GM12878 (cell line): ENCODE measurements around the gene EVX2. TPM values are rescaled to one million over a fixed set of nuclear protein-coding genes. Genes with fewer than 3 reads are reported as not detected.

Experiments
- ATAC-seq: fragments of 200-7000 bp; cut with Tn5 transposase; 3 replicates; pipeline ENCODE4 v1.9.1; 2020; ENCODE audit warnings: mild to moderate bottlenecking, moderate library complexity
- BruUV-seq: library from RNA; stranded (reverse); fragments of 400-500 nt; replicated peaks from 2 replicates; lab custom pipeline; 2021; lab: Mats Ljungman, UMichigan
- CTCF ChIA-PET: fragments of 300-600 bp; sonication (Branson Sonifier 250); formaldehyde crosslinking; extraction: SDS; loops from one replicate; lab custom pipeline; 2021; ENCODE audit warnings: inconsistent platforms; lab: Yijun Ruan, JAX
- POLR2A ChIA-PET: fragments of 350-600 bp; formaldehyde crosslinking; extraction: SDS; loops from one replicate; lab custom pipeline; 2021; ENCODE audit warnings: inconsistent platforms; lab: Charles Lee
- RAD21 ChIA-PET: fragments of 300-600 bp; sonication (Branson Sonifier 250); formaldehyde crosslinking; loops from one replicate; lab custom pipeline; 2023; ENCODE audit warnings: antibody characterized with exemption; ENCODE audit not compliant: unreplicated experiment; lab: Charles Lee
- SMC1A ChIA-PET: fragments of 300-600 bp; sonication (Branson Sonifier 250); formaldehyde crosslinking; loops from one replicate; lab custom pipeline; 2023; ENCODE audit not compliant: unreplicated experiment, uncharacterized antibody; lab: Charles Lee
- DNase-seq: peaks from one replicate; pipeline ENCODE4 v3.0.0-alpha.2; 2011; ENCODE audit warnings: low read depth, low spot score
- FAIRE-seq: peaks from 3 replicates; lab custom pipeline; 2011; peaks lifted over from hg19 to GRCh38; lab: Jason Lieb, UNC
- H2AFZ ChIP-seq: 2 replicates; pipeline ENCODE4 v1.6.0; 2011; ENCODE audit warnings: low read depth, low read length, control low read depth; ENCODE audit not compliant: control insufficient read depth
- H3K27ac ChIP-seq: 2 replicates; pipeline ENCODE4 v1.5.1; 2011; ENCODE audit warnings: control low read depth; ENCODE audit not compliant: control insufficient read depth, insufficient read depth
- H3K27me3 ChIP-seq, 2 experiments: replicated peaks in 1 of 2; 2 replicates each; pipeline versions ENCODE4 v1.6.0 to v1.6.1; 2011; ENCODE audit warnings: low read length in 1 of 2; ENCODE audit not compliant: control insufficient read depth in 2 of 2, insufficient read depth in 2 of 2
- H3K36me3 ChIP-seq, 2 experiments: 2 replicates each; pipeline ENCODE4 v1.5.1; 2011; ENCODE audit warnings: low read length in 1 of 2; ENCODE audit not compliant: control insufficient read depth in 2 of 2, insufficient read depth in 2 of 2
- H3K4me1 ChIP-seq: 2 replicates; pipeline ENCODE4 v1.6.1; 2011; ENCODE audit warnings: mild to moderate bottlenecking, low read length, moderate library complexity, mixed read lengths; ENCODE audit not compliant: control insufficient read depth, insufficient read depth
- H3K4me2 ChIP-seq: 2 replicates; pipeline ENCODE4 v1.6.0; 2011; ENCODE audit warnings: control low read depth; ENCODE audit not compliant: control insufficient read depth, insufficient read depth
- H3K4me3 ChIP-seq: fragments of 200-600 bp; sonication (generic); 2 replicates; pipeline ENCODE4 v1.5.1; 2016
- H3K79me2 ChIP-seq: 2 replicates; pipeline ENCODE4 v1.6.0; 2011; ENCODE audit warnings: low read length; ENCODE audit not compliant: control insufficient read depth, insufficient read depth
- H3K9ac ChIP-seq: 2 replicates; pipeline ENCODE4 v1.8.0; 2011; ENCODE audit warnings: low read length, control low read depth, mixed read lengths; ENCODE audit not compliant: control insufficient read depth, insufficient read depth
- H3K9me3 ChIP-seq: replicated peaks from 3 replicates; pipeline ENCODE4 v1.5.1; 2011; ENCODE audit warnings: mild to moderate bottlenecking, low read length; ENCODE audit not compliant: control insufficient read depth, insufficient read depth
- H4K20me1 ChIP-seq: 2 replicates; pipeline ENCODE4 v1.6.0; 2011; ENCODE audit not compliant: control insufficient read depth, insufficient read depth
- CEBPB ChIP-seq, 2 experiments: fragments of 150-350 bp in 1 of 2; IDR thresholded peaks; 2 replicates each; pipeline ENCODE4 v1.6.1; 2012 to 2014; ENCODE audit warnings: low read depth in 2 of 2, low read length in 2 of 2, borderline replicate concordance in 1 of 2, inconsistent platforms in 1 of 2
- NR2F1 ChIP-seq: fragments of 450-650 bp; conservative IDR thresholded peaks from 2 replicates; pipeline ENCODE4 v1.6.1; 2017; ENCODE audit warnings: mild to moderate bottlenecking
- PAX5 ChIP-seq: IDR thresholded peaks from 2 replicates; pipeline ENCODE4 v1.6.1; 2011; ENCODE audit warnings: low read depth, low read length, borderline replicate concordance
- POLR2AphosphoS2 ChIP-seq: IDR thresholded peaks from 2 replicates; pipeline ENCODE4 v1.6.1; 2011; ENCODE audit warnings: low read depth, mild to moderate bottlenecking, low read length, improper control_type of control experiment, moderate library complexity
- POU2F2 ChIP-seq: IDR thresholded peaks from 3 replicates; pipeline ENCODE4 v1.6.1; 2011; ENCODE audit warnings: low read depth, mild to moderate bottlenecking, low read length, borderline replicate concordance
- RAD21 ChIP-seq: IDR thresholded peaks from 2 replicates; pipeline ENCODE4 v1.6.1; 2011; ENCODE audit warnings: mild to moderate bottlenecking, low read depth, low read length, moderate library complexity; ENCODE audit not compliant: insufficient read depth
- RAD51 ChIP-seq: fragments of 450-650 bp; IDR thresholded peaks from 2 replicates; pipeline ENCODE4 v1.6.1; 2016; ENCODE audit warnings: moderate library complexity, mild to moderate bottlenecking, inconsistent platforms
- TCF7 ChIP-seq: IDR thresholded peaks from 2 replicates; pipeline ENCODE4 v1.6.1; 2014; ENCODE audit warnings: antibody characterized with exemption, borderline replicate concordance
- ZNF207 ChIP-seq: fragments of 450-650 bp; IDR thresholded peaks from 2 replicates; pipeline ENCODE4 v1.6.1; 2014; ENCODE audit warnings: antibody characterized with exemption, mild to moderate bottlenecking, borderline replicate concordance
- WGBS: methylation state at CpG from one replicate; pipeline ENCODE4 v1.1.6; 2016; ENCODE audit warnings: low lambda C conversion rate; ENCODE audit not compliant: insufficient replicate concordance, insufficient coverage; ENCODE audit errors: missing lambda C conversion rate; 5-methylcytosine and 5-hydroxymethylcytosine counted together
- in situ Hi-C: fragments of 300-500 bp; cut with MboI; formaldehyde crosslinking; loops from 9 replicates; pipeline ENCODE4 v1.14.3; 2018; ENCODE audit warnings: mixed read lengths
- intact Hi-C: fragments of 100-400 bp; cut with micrococcal nuclease; formaldehyde crosslinking; loops from one replicate; pipeline ENCODE4 v1.14.2; 2022; ENCODE audit not compliant: unreplicated experiment
- polyA plus RNA-seq, 11 experiments: library from polyadenylated mRNA; depleted of rRNA in 4 of 11; unstranded in 6 of 11; stranded (reverse) in 5 of 11; fragments of >200 nt; fragmentation: Nextera tagmentation in 4 of 11; fragmentation: Illumina TruSeq in 1 of 11; extraction: Ambion mirVana in 4 of 11; extraction: Trizol in 1 of 11; gene quantifications; 1 replicate in 1 of 11; 2 replicates in 10 of 11; pipeline versions ENCODE4 v1.2.1 to v1.2.3, GENCODE V29; 2011 to 2016; ENCODE audit warnings: inconsistent platforms in 2 of 11, missing spikeins in 2 of 11, low read depth in 1 of 11
- total RNA-seq, 4 experiments: library from RNA; depleted of rRNA in 3 of 4; stranded (reverse); fragments of >200 nt in 3 of 4; fragmentation: Illumina TruSeq in 1 of 4; extraction: Trizol in 1 of 4; gene quantifications; 2 replicates each; pipeline versions ENCODE4 v1.2.1 to v1.2.3, GENCODE V29; 2013 to 2021
- TF ChIP-seq, protein P1 (sequence below): IDR thresholded peaks from 2 replicates; pipeline ENCODE4 v1.6.1; 2012; ENCODE audit warnings: improper control_type of control experiment, low read depth, low read length; ENCODE audit not compliant: insufficient replicate concordance
- TF ChIP-seq, protein P2 (sequence below): fragments of 450-650 bp; formaldehyde crosslinking; IDR thresholded peaks from 2 replicates; pipeline ENCODE4 v1.5.0; 2022; ENCODE audit warnings: mild to moderate bottlenecking, missing genetic modification characterization

EVX2 gene
- total and polyA plus RNA-seq, 10 of the 15 experiments (the other 5 are each of a cell fraction or from before 2014, with no cell fraction given), result not detected

DNA sequence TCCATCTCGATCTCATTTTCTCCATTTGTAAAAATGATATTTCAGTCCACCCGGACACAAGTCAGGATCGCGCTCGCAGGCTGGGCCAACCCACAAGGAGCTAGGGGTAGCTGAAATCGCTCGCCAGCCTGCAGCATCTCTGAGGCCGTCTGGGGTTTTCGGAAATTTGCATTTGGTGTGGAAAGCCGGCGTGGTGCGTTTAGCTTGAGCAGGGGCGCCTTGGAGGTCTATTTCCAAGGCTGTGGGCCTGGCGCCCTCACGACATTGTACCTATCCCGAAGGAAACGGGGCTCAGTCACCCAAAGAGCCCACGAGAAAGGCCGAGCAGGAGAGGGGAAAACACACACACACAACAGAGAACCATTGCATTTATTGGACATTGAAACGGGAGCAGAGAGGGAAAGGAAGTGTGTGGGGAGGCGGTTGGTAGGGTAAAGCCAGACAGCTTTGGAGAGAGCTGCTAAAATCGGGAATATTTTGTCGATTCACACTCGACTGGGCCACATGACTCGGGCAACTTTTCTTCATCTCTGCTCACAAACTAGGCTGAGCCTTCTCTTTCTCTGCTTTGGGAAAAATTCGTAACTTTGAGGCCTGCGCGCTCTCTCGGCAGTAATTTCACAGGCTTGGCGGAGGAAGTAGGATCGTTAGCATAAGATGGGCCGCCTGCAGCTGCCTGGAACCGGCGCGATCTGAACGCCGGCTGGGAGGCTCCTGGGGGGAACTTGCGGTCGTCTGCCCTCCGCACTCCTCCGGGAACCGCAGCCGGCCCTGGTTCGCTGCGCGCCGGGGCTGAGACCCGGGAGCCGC is 44.6 kb upstream of the EVX2 start:
- Histone ChIP-seq H2AFZ (no peak overlapping the region), H3K9ac (no peak overlapping the region), H3K27me3 (peaks cover 8 to 32% of the 10 kb centered on the region in 2 experiments), H3K79me2 (no peaks in the 10 kb centered on the region), H3K27ac (no peak overlapping the region), H3K4me3 (no peak overlapping the region), H4K20me1 (no peaks in the 10 kb centered on the region), H3K9me3 (peaks cover 1% of the 10 kb centered on the region; the same call in 2 of the 3 replicates), H3K4me2 (no peak overlapping the region), H3K36me3 (no peaks in the 10 kb centered on the region), H3K4me1 (no peaks in the 10 kb centered on the region)
- in situ Hi-C loops, result loop anchor here (5.0 to 25.0 kb wide), 4 partner anchors 509 to 1209 kb away; no protein-coding TSS in a partner anchor
- WGBS, result 39% methylated on average over 49 of the region's 49 CpGs
- TF ChIP-seq, protein P1, sequence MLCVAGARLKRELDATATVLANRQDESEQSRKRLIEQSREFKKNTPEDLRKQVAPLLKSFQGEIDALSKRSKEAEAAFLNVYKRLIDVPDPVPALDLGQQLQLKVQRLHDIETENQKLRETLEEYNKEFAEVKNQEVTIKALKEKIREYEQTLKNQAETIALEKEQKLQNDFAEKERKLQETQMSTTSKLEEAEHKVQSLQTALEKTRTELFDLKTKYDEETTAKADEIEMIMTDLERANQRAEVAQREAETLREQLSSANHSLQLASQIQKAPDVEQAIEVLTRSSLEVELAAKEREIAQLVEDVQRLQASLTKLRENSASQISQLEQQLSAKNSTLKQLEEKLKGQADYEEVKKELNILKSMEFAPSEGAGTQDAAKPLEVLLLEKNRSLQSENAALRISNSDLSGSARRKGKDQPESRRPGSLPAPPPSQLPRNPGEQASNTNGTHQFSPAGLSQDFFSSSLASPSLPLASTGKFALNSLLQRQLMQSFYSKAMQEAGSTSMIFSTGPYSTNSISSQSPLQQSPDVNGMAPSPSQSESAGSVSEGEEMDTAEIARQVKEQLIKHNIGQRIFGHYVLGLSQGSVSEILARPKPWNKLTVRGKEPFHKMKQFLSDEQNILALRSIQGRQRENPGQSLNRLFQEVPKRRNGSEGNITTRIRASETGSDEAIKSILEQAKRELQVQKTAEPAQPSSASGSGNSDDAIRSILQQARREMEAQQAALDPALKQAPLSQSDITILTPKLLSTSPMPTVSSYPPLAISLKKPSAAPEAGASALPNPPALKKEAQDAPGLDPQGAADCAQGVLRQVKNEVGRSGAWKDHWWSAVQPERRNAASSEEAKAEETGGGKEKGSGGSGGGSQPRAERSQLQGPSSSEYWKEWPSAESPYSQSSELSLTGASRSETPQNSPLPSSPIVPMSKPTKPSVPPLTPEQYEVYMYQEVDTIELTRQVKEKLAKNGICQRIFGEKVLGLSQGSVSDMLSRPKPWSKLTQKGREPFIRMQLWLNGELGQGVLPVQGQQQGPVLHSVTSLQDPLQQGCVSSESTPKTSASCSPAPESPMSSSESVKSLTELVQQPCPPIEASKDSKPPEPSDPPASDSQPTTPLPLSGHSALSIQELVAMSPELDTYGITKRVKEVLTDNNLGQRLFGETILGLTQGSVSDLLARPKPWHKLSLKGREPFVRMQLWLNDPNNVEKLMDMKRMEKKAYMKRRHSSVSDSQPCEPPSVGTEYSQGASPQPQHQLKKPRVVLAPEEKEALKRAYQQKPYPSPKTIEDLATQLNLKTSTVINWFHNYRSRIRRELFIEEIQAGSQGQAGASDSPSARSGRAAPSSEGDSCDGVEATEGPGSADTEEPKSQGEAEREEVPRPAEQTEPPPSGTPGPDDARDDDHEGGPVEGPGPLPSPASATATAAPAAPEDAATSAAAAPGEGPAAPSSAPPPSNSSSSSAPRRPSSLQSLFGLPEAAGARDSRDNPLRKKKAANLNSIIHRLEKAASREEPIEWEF, result no peak
- TF ChIP-seq POLR2AphosphoS2 (no peak), RAD21 (no peak), RAD51 (no peak), TCF7 (no peak), NR2F1 (no peak), PAX5 (no peak), CEBPB (IDR thresholded peaks at IDR 0.05; ENCODE audit: borderline replicate concordance in 1 of 2, low read depth in 2 of 2, low read length in 2 of 2) (no peak), POU2F2 (no peak), ZNF207 (no peak)
- TF ChIP-seq, protein P2, sequence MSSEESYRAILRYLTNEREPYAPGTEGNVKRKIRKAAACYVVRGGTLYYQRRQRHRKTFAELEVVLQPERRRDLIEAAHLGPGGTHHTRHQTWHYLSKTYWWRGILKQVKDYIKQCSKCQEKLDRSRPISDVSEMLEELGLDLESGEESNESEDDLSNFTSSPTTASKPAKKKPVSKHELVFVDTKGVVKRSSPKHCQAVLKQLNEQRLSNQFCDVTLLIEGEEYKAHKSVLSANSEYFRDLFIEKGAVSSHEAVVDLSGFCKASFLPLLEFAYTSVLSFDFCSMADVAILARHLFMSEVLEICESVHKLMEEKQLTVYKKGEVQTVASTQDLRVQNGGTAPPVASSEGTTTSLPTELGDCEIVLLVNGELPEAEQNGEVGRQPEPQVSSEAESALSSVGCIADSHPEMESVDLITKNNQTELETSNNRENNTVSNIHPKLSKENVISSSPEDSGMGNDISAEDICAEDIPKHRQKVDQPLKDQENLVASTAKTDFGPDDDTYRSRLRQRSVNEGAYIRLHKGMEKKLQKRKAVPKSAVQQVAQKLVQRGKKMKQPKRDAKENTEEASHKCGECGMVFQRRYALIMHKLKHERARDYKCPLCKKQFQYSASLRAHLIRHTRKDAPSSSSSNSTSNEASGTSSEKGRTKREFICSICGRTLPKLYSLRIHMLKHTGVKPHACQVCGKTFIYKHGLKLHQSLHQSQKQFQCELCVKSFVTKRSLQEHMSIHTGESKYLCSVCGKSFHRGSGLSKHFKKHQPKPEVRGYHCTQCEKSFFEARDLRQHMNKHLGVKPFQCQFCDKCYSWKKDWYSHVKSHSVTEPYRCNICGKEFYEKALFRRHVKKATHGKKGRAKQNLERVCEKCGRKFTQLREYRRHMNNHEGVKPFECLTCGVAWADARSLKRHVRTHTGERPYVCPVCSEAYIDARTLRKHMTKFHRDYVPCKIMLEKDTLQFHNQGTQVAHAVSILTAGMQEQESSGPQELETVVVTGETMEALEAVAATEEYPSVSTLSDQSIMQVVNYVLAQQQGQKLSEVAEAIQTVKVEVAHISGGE (CRISPR knock-in tag), result no peak
- ATAC-seq (no peak), FAIRE-seq (no peak), DNase-seq (no peak)
- CTCF ChIA-PET, result interaction anchor here (0.6 to 4.3 kb wide), 16 partner anchors 12 to 1033 kb away, joined by 3 to 79 read pairs (median 20); no protein-coding TSS in a partner anchor
- no TSS peak for BruUV-seq
- POLR2A ChIA-PET, result no interaction called here
- intact Hi-C loops, result loop anchor here (5.0 kb wide), 2 partner anchors 689 to 1034 kb away; no protein-coding TSS in a partner anchor
- RAD21 ChIA-PET, result interaction anchor here (2.2 to 3.7 kb wide), 6 partner anchors 326 to 1020 kb away, joined by 7 to 25 read pairs (median 17); no protein-coding TSS in a partner anchor
- SMC1A ChIA-PET, result interaction anchor here (0.9 to 2.2 kb wide), 8 partner anchors 12 to 1033 kb away, joined by 3 to 20 read pairs (median 8); no protein-coding TSS in a partner anchor
